Activated CD8-positive, alpha-beta T cell treated with anti-CD3 and anti-CD28 coated beads for 36 hours (primary cell): ENCODE data around the gene DTD2. TPM values are rescaled to one million over a fixed set of nuclear protein-coding genes. Genes with fewer than 3 reads are reported as not detected.

Experiments
- ATAC-seq: fragments of 200-7000 bp; cut with Tn5 transposase; one replicate; pipeline ENCODE4 v1.10.0; 2021; ENCODE audit warnings: mild to moderate bottlenecking, moderate library complexity
- CTCF ChIA-PET: fragments of 350-600 bp; sonication (Branson Sonifier 250); formaldehyde crosslinking; loops from one replicate; lab custom pipeline; 2021; ENCODE audit warnings: antibody characterized with exemption; lab: Charles Lee
- POLR2A ChIA-PET: fragments of 350-600 bp; sonication (Branson Sonifier 250); formaldehyde crosslinking; loops from one replicate; lab custom pipeline; 2021; ENCODE audit warnings: antibody characterized with exemption; lab: Charles Lee
- DNase-seq: peaks from one replicate; pipeline ENCODE4 v3.0.0-alpha.2; 2020
- H3K27ac Mint-ChIP-seq: one replicate; pipeline ENCODE4 v1.8.0; 2021; ENCODE audit warnings: mild to moderate bottlenecking, mixed read lengths
- H3K27me3 Mint-ChIP-seq: one replicate; pipeline ENCODE4 v1.8.0; 2021; ENCODE audit warnings: mixed read lengths
- H3K36me3 Mint-ChIP-seq: one replicate; pipeline ENCODE4 v1.8.0; 2021; ENCODE audit warnings: low read depth, mixed read lengths
- H3K4me1 Mint-ChIP-seq: one replicate; pipeline ENCODE4 v1.8.0; 2021; ENCODE audit warnings: low read depth, mixed read lengths
- H3K4me3 Mint-ChIP-seq: one replicate; pipeline ENCODE4 v1.8.0; 2021; ENCODE audit warnings: mild to moderate bottlenecking, moderate library complexity, mixed read lengths
- H3K9me3 Mint-ChIP-seq: one replicate; pipeline ENCODE4 v1.8.0; 2021; ENCODE audit warnings: mixed read lengths
- intact Hi-C: fragments of 100-400 bp; cut with micrococcal nuclease; formaldehyde crosslinking; loops from one replicate; pipeline ENCODE4 v1.10.0; 2022
- total RNA-seq, 2 experiments: library from RNA; stranded (reverse); gene quantifications; one replicate each; pipeline ENCODE4 v1.2.3, GENCODE V29; 2021
- TF ChIP-seq, protein P1 (sequence below): fragments of 200-600 bp; IDR thresholded peaks from one replicate; pipeline ENCODE4 v1.8.0; 2022; ENCODE audit warnings: antibody characterized with exemption, mild to moderate bottlenecking

Gene DTD2
- total RNA-seq, 2 experiments from 2014 or later = 25.4 to 25.6 TPM

DNA sequence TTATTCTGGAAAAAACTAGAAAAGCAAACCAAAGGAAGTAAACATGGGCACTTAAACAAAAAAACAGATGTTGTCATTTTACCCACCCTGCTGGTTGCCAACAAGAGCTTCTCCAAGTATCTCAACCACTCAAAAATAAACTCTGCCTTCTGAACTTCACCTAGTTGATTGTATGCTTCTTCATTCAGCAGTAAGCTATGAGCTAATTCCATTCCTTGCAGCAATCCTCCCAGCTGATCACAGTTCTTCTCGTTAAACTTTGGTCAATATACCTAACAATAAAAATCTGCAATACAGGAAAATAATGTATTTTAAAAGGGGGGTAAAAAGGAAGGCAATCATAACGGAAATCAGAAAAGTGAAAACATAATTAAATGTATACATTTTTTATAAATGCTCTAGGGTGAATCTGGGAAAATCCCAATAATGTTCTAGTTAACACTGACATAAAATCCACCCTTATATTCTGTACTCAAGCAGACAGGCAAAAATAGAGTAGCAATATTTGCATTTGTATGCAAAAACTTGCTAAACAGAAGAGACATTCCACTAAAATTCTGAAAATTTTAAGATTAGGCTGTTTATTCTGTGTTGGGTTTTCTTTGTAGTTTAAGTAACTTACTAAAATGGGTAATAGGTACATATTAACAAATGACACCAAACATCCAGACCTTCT, 54.4 kb downstream of the DTD2 start:
- DNase-seq = no peak
- Mint-ChIP-seq H3K36me3 (peaks cover 8% of the 10 kb centered on the region), H3K4me3 (no peak overlapping the region), H3K27me3 (no peaks in the 10 kb centered on the region), H3K9me3 (no peaks in the 10 kb centered on the region), H3K4me1 (peaks cover 6% of the 10 kb centered on the region), H3K27ac (no peak overlapping the region)
- intact Hi-C loops = no loop called here
- ChIA-PET CTCF (interaction anchor here (1.0 kb wide), 1 partner anchor 18 kb away, joined by 3 read pairs; the partner anchor contains the start of gene HEATR5A), POLR2A (no interaction called here)
- ATAC-seq = no peak
- TF ChIP-seq, protein P1, sequence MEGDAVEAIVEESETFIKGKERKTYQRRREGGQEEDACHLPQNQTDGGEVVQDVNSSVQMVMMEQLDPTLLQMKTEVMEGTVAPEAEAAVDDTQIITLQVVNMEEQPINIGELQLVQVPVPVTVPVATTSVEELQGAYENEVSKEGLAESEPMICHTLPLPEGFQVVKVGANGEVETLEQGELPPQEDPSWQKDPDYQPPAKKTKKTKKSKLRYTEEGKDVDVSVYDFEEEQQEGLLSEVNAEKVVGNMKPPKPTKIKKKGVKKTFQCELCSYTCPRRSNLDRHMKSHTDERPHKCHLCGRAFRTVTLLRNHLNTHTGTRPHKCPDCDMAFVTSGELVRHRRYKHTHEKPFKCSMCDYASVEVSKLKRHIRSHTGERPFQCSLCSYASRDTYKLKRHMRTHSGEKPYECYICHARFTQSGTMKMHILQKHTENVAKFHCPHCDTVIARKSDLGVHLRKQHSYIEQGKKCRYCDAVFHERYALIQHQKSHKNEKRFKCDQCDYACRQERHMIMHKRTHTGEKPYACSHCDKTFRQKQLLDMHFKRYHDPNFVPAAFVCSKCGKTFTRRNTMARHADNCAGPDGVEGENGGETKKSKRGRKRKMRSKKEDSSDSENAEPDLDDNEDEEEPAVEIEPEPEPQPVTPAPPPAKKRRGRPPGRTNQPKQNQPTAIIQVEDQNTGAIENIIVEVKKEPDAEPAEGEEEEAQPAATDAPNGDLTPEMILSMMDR = no peak

DNA sequence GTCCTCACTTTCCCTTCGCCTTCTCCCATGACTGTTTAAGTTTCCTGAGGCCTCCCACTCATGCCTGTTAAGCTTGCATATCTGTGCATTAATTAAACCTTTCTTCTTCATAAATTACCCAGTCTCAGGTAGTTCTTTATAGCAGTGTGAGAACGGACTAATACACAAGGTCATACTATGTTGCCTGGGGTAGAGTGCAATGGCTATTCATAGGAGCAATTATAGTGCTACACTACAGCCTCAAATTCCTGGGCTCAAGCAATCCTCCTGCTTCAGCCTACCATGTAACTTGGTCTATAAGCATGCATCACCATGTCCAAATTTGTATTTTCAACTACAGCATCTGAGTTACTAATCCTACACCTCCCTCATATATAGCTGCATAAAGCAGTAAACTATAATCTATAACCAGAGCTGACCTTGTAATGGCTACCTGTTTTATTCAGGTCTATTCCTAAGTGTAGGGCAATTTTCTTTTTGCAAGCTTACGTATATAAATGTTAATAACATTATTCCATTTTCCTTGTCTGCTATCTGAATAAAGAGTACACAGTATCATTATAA, 55.9 kb downstream of the DTD2 start:
- Mint-ChIP-seq H3K27ac (no peak overlapping the region), H3K9me3 (no peaks in the 10 kb centered on the region), H3K36me3 (peaks cover 10% of the 10 kb centered on the region), H3K4me1 (peaks cover 6% of the 10 kb centered on the region), H3K4me3 (no peak overlapping the region), H3K27me3 (no peaks in the 10 kb centered on the region)
- ChIA-PET CTCF (interaction anchor here (0.8 kb wide), 1 partner anchor 18 kb away, joined by 3 read pairs; no protein-coding TSS in a partner anchor), POLR2A (no interaction called here)
- no peak for ATAC-seq
- intact Hi-C loops = no loop called here
- TF ChIP-seq, protein P1 = no peak
- no peak for DNase-seq

DNA sequence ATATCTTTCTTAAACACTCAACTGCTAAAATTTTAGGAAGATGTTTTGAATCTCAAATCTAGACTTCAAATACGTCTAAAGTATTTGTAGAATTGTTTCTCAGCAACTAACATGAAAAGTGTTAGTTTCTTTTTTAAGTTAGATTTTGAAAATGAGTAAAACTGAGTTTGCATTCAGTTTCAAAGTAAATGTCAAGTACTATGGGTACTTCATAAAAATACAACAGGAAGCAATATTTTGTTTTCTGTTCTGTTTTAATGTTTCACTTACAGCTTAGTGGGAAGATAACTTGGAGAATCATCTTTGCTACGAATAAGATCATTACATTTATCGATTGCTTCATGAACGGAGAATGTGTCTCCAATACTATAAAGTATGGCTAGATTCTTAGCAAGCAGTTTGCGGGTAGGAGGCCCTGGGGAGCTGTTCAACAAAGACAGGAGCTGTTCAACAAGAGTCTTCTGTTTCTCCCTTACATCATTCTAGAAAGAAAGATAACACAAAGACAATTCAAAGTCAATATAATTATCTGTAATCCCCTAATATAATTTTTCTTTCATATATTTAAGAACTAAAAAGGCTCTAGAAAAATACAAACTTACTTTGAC, 57.2 kb downstream of the DTD2 start:
- POLR2A ChIA-PET = interaction anchor here (0.6 kb wide), 1 partner anchor 692 kb away, joined by 3 read pairs; no protein-coding TSS in a partner anchor
- intact Hi-C loops = no loop called here
- TF ChIP-seq, protein P1 = no peak
- peak overlapping the region; percentile 7 for H3K4me3 Mint-ChIP-seq
- no peaks in the 10 kb centered on the region for H3K9me3 Mint-ChIP-seq
- no peak for DNase-seq
- H3K36me3 Mint-ChIP-seq = peaks cover 10% of the 10 kb centered on the region
- ATAC-seq = peak; percentile 61
- no peaks in the 10 kb centered on the region for H3K27me3 Mint-ChIP-seq
- CTCF ChIA-PET = interaction anchor here (1.0 kb wide), 1 partner anchor 81 kb away, joined by 3 read pairs; no protein-coding TSS in a partner anchor
- H3K27ac Mint-ChIP-seq = peak overlapping the region; percentile 88
- peaks cover 6% of the 10 kb centered on the region for H3K4me1 Mint-ChIP-seq

Other genes starting within 250 kb of the DTD2 start
- gene HECTD1, start 249.7 kb downstream of the DTD2 start, total RNA-seq = 10 to 100 TPM; 78.9 to 82.2 TPM
- 10 to 100 TPM; 12.7 to 15.7 TPM for gene HEATR5A, start 37.0 kb downstream of the DTD2 start, total RNA-seq
- gene GPR33, start 30.5 kb upstream of the DTD2 start, total RNA-seq = not detected
- 10 to 100 TPM; 14.3 to 14.4 TPM for gene NUBPL, start 103.9 kb upstream of the DTD2 start, total RNA-seq